Effector memory CD4-positive, alpha-beta T cell (primary cell): Measurements from ENCODE around the gene MCF2L.

Source experiments
- DNase-seq, 3 donors: peaks; one replicate each; pipeline ENCODE4 v3.0.0-alpha.2; 2020
- H3K27ac ChIP-seq: 2 replicates; pipeline ENCODE4 v1.7.0; 2013; ENCODE audit warnings: mild to moderate bottlenecking, low read length, moderate library complexity; ENCODE audit not compliant: insufficient read depth, poor library complexity, severe bottlenecking
- H3K27me3 ChIP-seq: replicated peaks from 2 replicates; pipeline ENCODE4 v1.7.0; 2013; ENCODE audit warnings: mild to moderate bottlenecking, low read length; ENCODE audit not compliant: insufficient read depth, control insufficient read depth, poor library complexity, severe bottlenecking
- H3K36me3 ChIP-seq: 2 replicates; pipeline ENCODE4 v1.7.0; 2013; ENCODE audit warnings: mild to moderate bottlenecking, low read length, moderate library complexity; ENCODE audit not compliant: control insufficient read depth, insufficient read depth
- H3K4me1 ChIP-seq: 2 replicates; pipeline ENCODE4 v1.7.0; 2013; ENCODE audit warnings: low read length, mild to moderate bottlenecking; ENCODE audit not compliant: control insufficient read depth, insufficient read depth, poor library complexity, severe bottlenecking
- H3K4me3 ChIP-seq: 2 replicates; pipeline ENCODE4 v1.7.0; 2013; ENCODE audit warnings: low read length, low read depth, mild to moderate bottlenecking; ENCODE audit not compliant: insufficient read depth, poor library complexity, severe bottlenecking
- H3K9me3 ChIP-seq: 2 replicates; pipeline ENCODE4 v1.7.0; 2013; ENCODE audit warnings: mild to moderate bottlenecking, low read length, moderate library complexity; ENCODE audit not compliant: control insufficient read depth

The MCF2L gene

DNA sequence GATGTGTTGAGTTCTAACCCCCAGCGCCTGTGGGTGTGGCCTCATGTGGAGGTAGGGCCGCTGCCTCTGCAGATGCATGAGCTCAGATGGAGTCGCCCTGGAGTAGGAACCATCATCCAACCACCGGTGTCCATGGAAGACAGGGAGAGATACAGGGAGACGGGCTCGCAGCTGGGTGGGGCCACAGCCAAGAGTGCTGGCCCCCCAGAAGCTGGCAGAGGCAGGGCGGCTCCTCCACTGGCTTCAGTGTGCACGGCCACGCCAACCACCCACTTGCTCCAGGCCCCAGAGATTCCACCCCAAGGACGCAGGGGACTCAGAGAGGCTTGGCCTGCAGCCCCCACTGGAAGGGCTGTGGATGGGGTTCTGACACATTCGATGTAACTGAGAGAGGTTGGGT is 5.4 kb upstream of the MCF2L start:
- no peak for DNase-seq
- Histone ChIP-seq H3K4me3 (no peak overlapping the region), H3K27me3 (no peaks in the 10 kb centered on the region), H3K9me3 (no peaks in the 10 kb centered on the region), H3K36me3 (no peaks in the 10 kb centered on the region), H3K4me1 (peaks cover 3% of the 10 kb centered on the region), H3K27ac (no peak overlapping the region)

DNA sequence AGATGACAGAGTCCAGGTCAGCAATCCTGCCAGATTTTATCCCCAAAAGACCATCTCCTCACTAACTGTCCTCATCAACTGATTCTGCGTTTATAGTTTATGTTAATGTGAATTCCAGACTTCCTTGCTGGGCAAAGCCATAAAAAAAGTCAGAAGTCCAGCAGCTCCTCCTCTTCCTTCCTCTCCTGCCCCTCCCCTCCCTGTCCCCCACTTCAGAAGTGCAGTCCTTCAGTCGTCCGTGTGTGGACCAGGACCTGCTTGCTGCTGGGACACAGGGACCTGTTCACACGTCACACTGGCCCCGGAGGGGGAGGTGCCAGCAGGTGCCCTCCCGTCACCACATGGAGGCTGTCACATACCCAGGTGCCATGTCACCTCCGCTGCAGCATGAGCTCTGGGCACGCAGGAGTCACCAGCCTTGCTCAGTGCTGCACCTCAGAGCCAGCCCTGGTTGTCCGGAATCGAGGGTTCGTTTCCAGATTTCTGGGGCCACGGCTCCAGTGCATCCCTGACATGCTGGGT is 4.0 kb upstream of the MCF2L start:
- H3K36me3 ChIP-seq: no peaks in the 10 kb centered on the region
- no peak overlapping the region for H3K4me3 ChIP-seq
- H3K4me1 ChIP-seq: peaks cover 4% of the 10 kb centered on the region
- no peak for DNase-seq
- no peaks in the 10 kb centered on the region for H3K27me3 ChIP-seq
- no peaks in the 10 kb centered on the region for H3K9me3 ChIP-seq
- H3K27ac ChIP-seq: no peak overlapping the region

DNA sequence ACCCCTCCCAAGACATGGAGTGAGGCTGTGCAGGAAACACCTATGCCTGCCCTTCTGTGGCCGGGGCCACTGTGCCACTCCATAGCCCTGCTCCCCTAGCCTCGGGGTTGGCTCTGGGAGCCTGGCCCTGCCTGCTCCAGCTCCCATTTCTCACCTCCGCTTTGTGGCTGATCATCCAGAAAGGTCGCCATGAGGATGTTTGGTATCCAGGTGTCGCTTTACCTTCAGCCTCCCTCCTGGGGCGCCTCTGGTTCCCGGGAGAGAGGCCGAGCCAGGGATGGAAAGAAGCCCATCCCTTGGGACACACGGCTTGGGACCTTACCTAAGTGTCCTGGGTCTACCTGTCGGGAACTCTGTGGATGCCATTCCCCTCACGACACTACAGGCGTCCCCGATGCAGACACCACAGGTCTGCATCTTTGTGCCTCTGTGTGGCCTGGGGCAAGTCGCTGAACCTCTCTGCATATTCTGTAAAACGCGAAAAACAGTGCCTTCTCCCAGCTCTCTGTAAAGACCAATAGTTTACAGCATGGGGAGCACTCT is 3.4 kb upstream of the MCF2L start:
- no peak overlapping the region for H3K4me3 ChIP-seq
- no peak for DNase-seq
- no peaks in the 10 kb centered on the region for H3K9me3 ChIP-seq
- no peaks in the 10 kb centered on the region for H3K27me3 ChIP-seq
- H3K36me3 ChIP-seq: no peaks in the 10 kb centered on the region
- no peak overlapping the region for H3K27ac ChIP-seq
- H3K4me1 ChIP-seq: peaks cover 4% of the 10 kb centered on the region

DNA sequence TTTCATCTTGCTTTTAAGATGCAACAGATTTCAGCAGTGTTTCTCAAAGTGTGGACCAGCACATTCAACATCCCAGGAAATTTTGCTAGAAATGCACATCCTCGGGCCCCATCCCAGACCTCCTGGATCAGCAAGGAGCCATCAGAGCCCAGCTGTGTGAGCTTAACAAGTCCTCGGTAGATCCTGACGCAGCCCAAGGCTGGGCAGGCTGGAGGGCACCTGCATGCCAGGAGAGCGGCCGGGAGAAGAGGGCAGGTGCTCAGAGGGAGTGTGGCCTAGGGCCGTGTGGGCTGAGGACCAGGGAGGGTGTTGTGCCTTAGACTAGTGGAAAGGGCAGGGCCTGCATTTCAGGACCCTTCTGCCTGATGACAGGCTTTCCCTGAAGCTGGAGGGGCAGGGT is 2.2 kb upstream of the MCF2L start:
- no peak overlapping the region for H3K4me3 ChIP-seq
- DNase-seq: no peak
- no peaks in the 10 kb centered on the region for H3K9me3 ChIP-seq
- peaks cover 4% of the 10 kb centered on the region for H3K4me1 ChIP-seq
- H3K27ac ChIP-seq: no peak overlapping the region
- H3K27me3 ChIP-seq: no peaks in the 10 kb centered on the region
- H3K36me3 ChIP-seq: no peaks in the 10 kb centered on the region

DNA sequence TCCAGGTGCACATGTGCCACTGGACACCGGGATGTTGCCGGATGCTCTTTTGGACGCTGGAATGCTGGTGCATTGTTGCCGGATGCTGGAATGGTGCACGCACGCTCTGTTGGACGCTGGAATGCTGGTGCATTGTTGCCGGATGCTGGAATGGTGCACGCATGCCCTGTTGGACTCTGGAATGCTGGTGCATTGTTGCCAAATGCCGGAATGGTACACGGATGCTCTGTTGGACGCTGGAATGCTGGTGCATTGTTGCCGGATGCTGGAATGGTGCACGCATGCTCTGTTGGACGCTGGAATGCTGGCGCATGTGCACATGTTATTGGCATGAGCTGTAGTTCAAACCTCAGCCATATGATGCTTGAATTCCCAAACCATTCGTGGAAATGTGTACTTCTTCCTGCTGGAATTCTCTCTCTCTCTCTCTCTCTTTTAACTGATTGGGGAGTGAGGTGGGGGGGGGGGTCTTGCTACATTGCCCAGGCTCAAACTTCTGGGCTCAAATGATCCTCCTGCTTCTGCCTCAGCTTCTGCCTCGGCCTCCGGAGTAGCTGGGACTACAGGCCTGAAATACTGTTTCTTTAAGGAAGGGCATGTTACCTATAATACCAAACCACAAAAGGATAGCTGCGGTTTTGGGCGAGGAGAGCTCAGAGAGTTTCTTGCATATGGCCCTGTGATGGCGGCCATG is 1.2 kb upstream of the MCF2L start:
- peak overlapping the region; percentile 65 for H3K27ac ChIP-seq
- no peaks in the 10 kb centered on the region for H3K9me3 ChIP-seq
- H3K36me3 ChIP-seq: no peaks in the 10 kb centered on the region
- DNase-seq: no peak
- H3K4me3 ChIP-seq: no peak overlapping the region
- H3K27me3 ChIP-seq: no peaks in the 10 kb centered on the region
- H3K4me1 ChIP-seq: peaks cover 4% of the 10 kb centered on the region

DNA sequence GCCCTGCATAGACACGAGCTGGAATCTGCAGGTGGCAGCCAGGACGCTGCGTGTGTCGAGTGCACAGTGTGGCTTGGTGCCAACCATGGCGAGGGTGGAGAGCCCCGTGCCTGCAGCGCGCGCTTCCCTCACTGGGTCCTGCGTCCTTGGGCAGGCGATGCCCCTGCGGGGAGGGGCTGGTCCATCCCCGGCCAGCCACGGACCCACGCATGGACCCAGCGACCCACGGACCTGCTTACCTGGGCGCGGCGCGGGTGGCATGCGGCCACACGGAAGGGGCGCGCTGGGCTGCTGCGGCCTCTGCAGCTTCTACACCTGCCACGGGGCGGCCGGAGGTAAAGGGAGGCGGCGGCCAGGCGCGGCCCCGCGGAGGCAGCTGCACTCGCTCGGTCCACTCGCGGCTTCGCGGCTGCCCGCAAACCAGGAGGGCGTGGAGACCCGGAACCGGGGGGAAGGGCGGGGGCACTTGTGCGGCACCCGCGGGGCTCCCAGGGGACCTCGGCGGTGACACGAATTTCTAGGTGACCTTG is 569 bp upstream of the MCF2L start:
- Histone ChIP-seq H3K27ac (peak overlapping the region; percentile 65), H3K9me3 (no peaks in the 10 kb centered on the region), H3K27me3 (no peaks in the 10 kb centered on the region), H3K36me3 (no peaks in the 10 kb centered on the region), H3K4me3 (peak overlapping the region; percentile 63), H3K4me1 (peaks cover 4% of the 10 kb centered on the region)
- peak; percentile 19 to 55 (median 43) for DNase-seq

GRCh38 chr13:112969692-112970338 is 801 bp downstream of the MCF2L start:
- peak overlapping the region; percentile 56 for H3K4me3 ChIP-seq
- no peaks in the 10 kb centered on the region for H3K27me3 ChIP-seq
- no peak for DNase-seq
- H3K36me3 ChIP-seq: no peaks in the 10 kb centered on the region
- no peak overlapping the region for H3K27ac ChIP-seq
- H3K9me3 ChIP-seq: no peaks in the 10 kb centered on the region
- peaks cover 4% of the 10 kb centered on the region for H3K4me1 ChIP-seq

GRCh38 chr13:112970552-112971287 is 1.7 kb downstream of the MCF2L start:
- Histone ChIP-seq H3K27ac (no peak overlapping the region), H3K4me1 (peaks cover 4% of the 10 kb centered on the region), H3K9me3 (no peaks in the 10 kb centered on the region), H3K36me3 (no peaks in the 10 kb centered on the region), H3K27me3 (no peaks in the 10 kb centered on the region), H3K4me3 (no peak overlapping the region)
- no peak for DNase-seq

DNA sequence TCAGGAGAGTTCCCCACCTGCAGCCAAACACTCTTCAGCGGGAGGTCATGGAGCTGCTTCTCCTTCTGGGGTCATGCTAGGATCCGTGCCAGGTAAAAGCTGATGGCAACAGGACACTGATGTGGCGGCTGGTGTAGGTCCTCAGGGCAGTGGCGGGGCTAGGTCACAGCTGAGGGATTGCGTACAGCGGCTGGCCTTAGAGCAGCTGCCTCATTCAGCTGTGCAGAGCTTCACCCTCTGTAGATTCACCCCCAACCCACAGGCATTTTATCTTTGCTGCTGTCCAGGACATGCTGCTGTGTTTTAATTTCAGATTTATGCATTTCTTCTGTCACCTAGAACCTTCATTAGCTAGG is 2.3 kb downstream of the MCF2L start:
- Histone ChIP-seq H3K36me3 (no peaks in the 10 kb centered on the region), H3K9me3 (no peaks in the 10 kb centered on the region), H3K4me3 (no peak overlapping the region), H3K4me1 (peaks cover 4% of the 10 kb centered on the region), H3K27ac (no peak overlapping the region), H3K27me3 (no peaks in the 10 kb centered on the region)
- DNase-seq: no peak
